NB4 (cell line): Measurements from ENCODE around the gene AGPAT3.

Experiments
- CTCF ChIP-seq: IDR thresholded peaks from one replicate; pipeline ENCODE4 v1.5.1; 2012; ENCODE audit warnings: low read depth, low read length
- POLR2A ChIP-seq: IDR thresholded peaks from 2 replicates; pipeline ENCODE4 v1.6.1; 2011; ENCODE audit warnings: mild to moderate bottlenecking; ENCODE audit not compliant: insufficient read length; ENCODE audit errors: extremely low read depth

- TF ChIP-seq CTCF = no peak
- no peak for TF ChIP-seq POLR2A
These were observed 37.9 kb upstream of the AGPAT3 start for GRCh38 chr21:43827015-43827611.
